Right lobe of liver (tissue), 4 donors: ENCODE measurements around the gene CDHR1.

ENCODE experiments used
- CTCF ChIP-seq, 4 donors: fragments of 200-600 bp in 3 of 4; fragments of 450-650 bp in 1 of 4; IDR thresholded peaks; one replicate each; pipeline versions ENCODE4 v1.5.1 to v1.8.0; 2016 to 2022; ENCODE audit warnings: antibody characterized with exemption in 4 of 4, mild to moderate bottlenecking in 2 of 4
- POLR2A ChIP-seq: fragments of 450-650 bp; IDR thresholded peaks from one replicate; pipeline ENCODE4 v1.6.1; 2017; ENCODE audit warnings: antibody characterized with exemption, mild to moderate bottlenecking
- donor health status: DM: no; HTN: no; CAD: no.
- donor health status: DM: no; HTN: no; CAD: no.
- donor health status: DM: no; HTN: yes; CAD: no.

DNA sequence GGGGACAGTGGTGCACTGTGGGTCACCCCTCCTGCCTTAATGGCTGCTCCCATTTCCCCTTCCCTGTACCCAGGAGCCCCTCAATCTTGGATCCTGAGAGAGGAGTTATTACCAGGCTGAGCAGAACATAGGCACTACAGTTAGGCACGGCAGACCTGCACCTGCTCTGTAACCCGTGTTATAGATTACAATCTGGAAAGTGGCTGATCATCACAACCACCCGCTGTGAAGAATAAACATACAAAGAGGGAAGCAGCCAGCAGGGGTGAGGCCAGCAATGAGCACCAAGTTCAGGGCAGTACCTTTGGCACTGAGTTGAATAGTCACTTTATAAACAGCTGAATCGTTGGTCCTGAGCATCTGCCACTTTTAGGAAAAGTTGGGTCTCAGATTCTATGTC lies 1.7 kb downstream of the CDHR1 start:
- no peak for TF ChIP-seq CTCF (IDR thresholded peaks at IDR 0.05)
- TF ChIP-seq POLR2A = no peak
